ENCODE measurements around the gene GNB5. TPM values are rescaled to one million over a fixed set of nuclear protein-coding genes. Genes with fewer than 3 reads are reported as not detected.

Gene GNB5
- total and polyA plus RNA-seq, 2 of the 13 experiments (the other 11 are each of a cell fraction or from before 2014, with no cell fraction given), result 13.7 to 14.4 TPM

DNA sequence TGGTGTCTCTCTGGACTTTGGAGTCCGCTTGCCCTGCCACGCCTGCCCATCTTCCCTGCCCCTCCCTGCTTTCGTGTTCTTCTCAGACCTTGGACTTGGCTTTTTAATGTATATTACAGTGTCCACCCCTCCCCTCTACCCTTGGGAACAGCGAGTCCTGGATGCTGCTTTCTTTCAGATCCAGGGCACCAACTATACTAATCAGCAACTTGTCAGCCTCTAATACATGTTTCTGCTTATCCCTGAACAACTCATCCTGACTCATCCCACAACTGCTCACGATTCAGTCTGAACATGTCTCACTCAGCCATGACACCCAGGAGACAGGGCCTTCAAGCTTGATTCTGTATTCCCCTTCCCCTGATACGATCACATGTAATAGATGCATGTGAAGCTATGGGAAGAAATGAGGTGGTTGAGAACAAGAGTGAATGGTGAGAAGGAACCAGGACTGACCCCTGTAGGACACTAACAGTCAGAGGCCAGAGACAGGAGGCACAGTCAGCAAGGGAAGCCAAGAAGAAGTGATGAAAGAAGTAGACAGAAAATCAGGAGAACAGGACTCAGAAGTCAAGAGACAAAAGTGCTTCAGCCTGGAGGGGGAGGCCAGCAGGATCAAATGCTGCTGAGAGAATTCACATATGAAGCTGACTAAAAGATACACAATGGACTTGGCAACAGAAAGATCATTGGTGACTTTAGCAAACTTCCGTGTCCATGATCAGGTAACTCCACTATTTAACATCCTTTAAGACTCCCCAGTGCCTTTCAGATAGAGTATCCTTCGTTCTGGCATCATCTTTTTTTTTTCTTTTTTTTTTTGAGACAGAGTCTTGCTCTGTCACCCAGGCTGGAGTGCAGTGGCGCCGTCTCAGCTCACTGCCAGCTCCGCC lies 114.1 kb downstream of the GNB5 start:
- no peaks in the 10 kb centered on the region for H3K79me2 ChIP-seq (ENCODE audit: insufficient read depth, low read length)
- DNase-seq (ENCODE audit: low spot score) (peak; percentile 41), ATAC-seq (peak; percentile 53), FAIRE-seq (no peak)
- no peak overlapping the region for H3K27ac ChIP-seq (ENCODE audit: extremely low read length, insufficient read depth, low read length)
- WGBS (ENCODE audit: low lambda C conversion rate), result 4% methylated on average over 11 of the region's 11 CpGs
- no TSS peak for BruUV-seq (replicated peaks)
- H3K4me3 ChIP-seq (replicated peaks in 1 of 3; ENCODE audit: insufficient read depth in 1 of 3, low read depth in 2 of 3, low read length in 3 of 3), result peak overlapping the region; percentile 24 to 58 (median 25)
- H3K9ac ChIP-seq (ENCODE audit: insufficient read depth, low read depth, low read length), result peak overlapping the region; percentile 44; the same call in 1 of the 2 replicates
- POLR2A ChIA-PET, result interaction anchor here (0.9 to 2.8 kb wide), 11 partner anchors 7 to 107 kb away, joined by 3 to 16 read pairs (median 5); partner anchors contain the start of genes LEO1 and MAPK6
- H3K4me2 ChIP-seq (ENCODE audit: low read depth, low read length), result peak overlapping the region; percentile 98
- intact Hi-C loops (cut with micrococcal nuclease; ENCODE audit: unreplicated experiment), result loop anchor here (5.0 kb wide), 1 partner anchor 295 kb away; no protein-coding TSS in a partner anchor
- H4K20me1 ChIP-seq (ENCODE audit: insufficient read depth, low read length), result no peaks in the 10 kb centered on the region
- CTCF ChIA-PET (ENCODE audit: low intra/inter-chr PET ratio, low total read pairs), result interaction anchor here (1.5 kb wide), 1 partner anchor 95 kb away, joined by 5 read pairs; no protein-coding TSS in a partner anchor
- no peaks in the 10 kb centered on the region; a peak in 1 of 5 replicates for H3K27me3 ChIP-seq (ENCODE audit: control insufficient read depth in 1 of 2, insufficient read depth in 2 of 2, low read length in 2 of 2)
- in situ Hi-C loops (cut with HindIII; ENCODE audit: extremely low pct_ligation_motif_present, low pct_unique_long_range_greater_than_20kb), result loop anchor here (5.0 kb wide), 2 partner anchors 60 to 95 kb away; no protein-coding TSS in a partner anchor
- peak overlapping the region; percentile 70 for H2AFZ ChIP-seq (ENCODE audit: low read length)
- no peaks in the 10 kb centered on the region for H3K36me3 ChIP-seq (replicated peaks in 1 of 2; ENCODE audit: control insufficient read depth in 1 of 2, insufficient read depth in 2 of 2, low read length in 2 of 2)
- H3K9me3 ChIP-seq (ENCODE audit: low read length), result no peaks in the 10 kb centered on the region
- H3K4me1 ChIP-seq (ENCODE audit: insufficient read depth, low read length), result peaks cover 38% of the 10 kb centered on the region
- TF ChIP-seq NFE2L2 (IDR thresholded peaks at IDR 0.05; ENCODE audit: low read length), result no peak
- TF ChIP-seq ZC3H4 (CRISPR knock-in tag; IDR thresholded peaks at IDR 0.05; ENCODE audit: borderline replicate concordance), result no peak
- TF ChIP-seq ZNF614 (CRISPR knock-in tag; IDR thresholded peaks at IDR 0.05; ENCODE audit: borderline replicate concordance), result peak; percentile 34; the same call in 1 of the 2 replicates
- TF ChIP-seq NFKBIZ (CRISPR knock-in tag; IDR thresholded peaks at IDR 0.05), result no peak
- TF ChIP-seq DRAP1 (CRISPR knock-in tag; IDR thresholded peaks at IDR 0.05), result 0 out of 2 replicates have a peak, but pooled peaks have one; percentile 10
- TF ChIP-seq ZNF24 (IDR thresholded peaks at IDR 0.05), result peak; percentile 55; the same call in 1 of the 2 replicates
- 0 out of 2 replicates have a peak, but pooled peaks have one; percentile 25 for TF ChIP-seq YEATS2 (CRISPR knock-in tag; IDR thresholded peaks at IDR 0.05; ENCODE audit: borderline replicate concordance)
- TF ChIP-seq ZNF441 (CRISPR knock-in tag; IDR thresholded peaks at IDR 0.05; ENCODE audit: borderline replicate concordance), result peak; percentile 16; the same call in 1 of the 2 replicates
- no peak for TF ChIP-seq RAD21 (CRISPR knock-in tag; IDR thresholded peaks at IDR 0.05)
- TF ChIP-seq KDM1A (CRISPR knock-in tag; IDR thresholded peaks at IDR 0.05), result no peak
- TF ChIP-seq TEAD2 (CRISPR knock-in tag; IDR thresholded peaks at IDR 0.05), result no peak
- 0 out of 2 replicates have a peak, but pooled peaks have one; percentile 19 for TF ChIP-seq HOXA3 (CRISPR knock-in tag; IDR thresholded peaks at IDR 0.05)
- TF ChIP-seq, protein P1, sequence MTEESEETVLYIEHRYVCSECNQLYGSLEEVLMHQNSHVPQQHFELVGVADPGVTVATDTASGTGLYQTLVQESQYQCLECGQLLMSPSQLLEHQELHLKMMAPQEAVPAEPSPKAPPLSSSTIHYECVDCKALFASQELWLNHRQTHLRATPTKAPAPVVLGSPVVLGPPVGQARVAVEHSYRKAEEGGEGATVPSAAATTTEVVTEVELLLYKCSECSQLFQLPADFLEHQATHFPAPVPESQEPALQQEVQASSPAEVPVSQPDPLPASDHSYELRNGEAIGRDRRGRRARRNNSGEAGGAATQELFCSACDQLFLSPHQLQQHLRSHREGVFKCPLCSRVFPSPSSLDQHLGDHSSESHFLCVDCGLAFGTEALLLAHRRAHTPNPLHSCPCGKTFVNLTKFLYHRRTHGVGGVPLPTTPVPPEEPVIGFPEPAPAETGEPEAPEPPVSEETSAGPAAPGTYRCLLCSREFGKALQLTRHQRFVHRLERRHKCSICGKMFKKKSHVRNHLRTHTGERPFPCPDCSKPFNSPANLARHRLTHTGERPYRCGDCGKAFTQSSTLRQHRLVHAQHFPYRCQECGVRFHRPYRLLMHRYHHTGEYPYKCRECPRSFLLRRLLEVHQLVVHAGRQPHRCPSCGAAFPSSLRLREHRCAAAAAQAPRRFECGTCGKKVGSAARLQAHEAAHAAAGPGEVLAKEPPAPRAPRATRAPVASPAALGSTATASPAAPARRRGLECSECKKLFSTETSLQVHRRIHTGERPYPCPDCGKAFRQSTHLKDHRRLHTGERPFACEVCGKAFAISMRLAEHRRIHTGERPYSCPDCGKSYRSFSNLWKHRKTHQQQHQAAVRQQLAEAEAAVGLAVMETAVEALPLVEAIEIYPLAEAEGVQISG (CRISPR knock-in tag; IDR thresholded peaks at IDR 0.05), result peak; percentile 34; the same call in 1 of the 2 replicates
- TF ChIP-seq SAP130 (CRISPR knock-in tag; IDR thresholded peaks at IDR 0.05; ENCODE audit: low read depth), result peak; percentile 49
- peak; percentile 64 for TF ChIP-seq FOSL2 (CRISPR knock-in tag; IDR thresholded peaks at IDR 0.05)
- TF ChIP-seq XBP1 (CRISPR knock-in tag; IDR thresholded peaks at IDR 0.05), result no peak
- 0 out of 2 replicates have a peak, but pooled peaks have one; percentile 2 for TF ChIP-seq SMC3 (IDR thresholded peaks at IDR 0.05; ENCODE audit: low read length)
- TF ChIP-seq ZNF891 (CRISPR knock-in tag; IDR thresholded peaks at IDR 0.05), result no peak
- TF ChIP-seq RXRB (CRISPR knock-in tag; IDR thresholded peaks at IDR 0.05; ENCODE audit: borderline replicate concordance), result peak; percentile 23
- TF ChIP-seq ZNF546 (CRISPR knock-in tag; conservative IDR thresholded peaks at IDR 0.05), result no peak
- TF ChIP-seq, protein P2, sequence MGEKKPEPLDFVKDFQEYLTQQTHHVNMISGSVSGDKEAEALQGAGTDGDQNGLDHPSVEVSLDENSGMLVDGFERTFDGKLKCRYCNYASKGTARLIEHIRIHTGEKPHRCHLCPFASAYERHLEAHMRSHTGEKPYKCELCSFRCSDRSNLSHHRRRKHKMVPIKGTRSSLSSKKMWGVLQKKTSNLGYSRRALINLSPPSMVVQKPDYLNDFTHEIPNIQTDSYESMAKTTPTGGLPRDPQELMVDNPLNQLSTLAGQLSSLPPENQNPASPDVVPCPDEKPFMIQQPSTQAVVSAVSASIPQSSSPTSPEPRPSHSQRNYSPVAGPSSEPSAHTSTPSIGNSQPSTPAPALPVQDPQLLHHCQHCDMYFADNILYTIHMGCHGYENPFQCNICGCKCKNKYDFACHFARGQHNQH (CRISPR knock-in tag; IDR thresholded peaks at IDR 0.05), result no peak

All from HepG2 (cell line).